Ectodermal cell (in vitro differentiated cells): ENCODE data around the gene SLC9A1.
A peak's percentile ranks its signal among the peaks of the same experiment; 100 is the strongest.

Experiments
- H3K27ac ChIP-seq: 2 replicates; pipeline ENCODE4 v1.7.0; 2013; ENCODE audit warnings: mild to moderate bottlenecking, low read depth, low read length; ENCODE audit not compliant: insufficient read depth, poor library complexity, severe bottlenecking
- H3K27me3 ChIP-seq: 2 replicates; pipeline ENCODE4 v1.7.0; 2013; ENCODE audit warnings: mild to moderate bottlenecking, low read length; ENCODE audit not compliant: insufficient read depth, control insufficient read depth, poor library complexity, severe bottlenecking
- H3K36me3 ChIP-seq: one replicate; pipeline ENCODE4 v1.7.0; 2013; ENCODE audit warnings: low read length; ENCODE audit not compliant: control insufficient read depth, insufficient read depth
- H3K4me1 ChIP-seq: one replicate; pipeline ENCODE4 v1.7.0; 2013; ENCODE audit warnings: low read length; ENCODE audit not compliant: control insufficient read depth, insufficient read depth
- H3K4me3 ChIP-seq: 2 replicates; pipeline ENCODE4 v1.7.0; 2013; ENCODE audit warnings: low read depth, low read length, control low read depth; ENCODE audit not compliant: insufficient read depth
- H3K9me3 ChIP-seq: 2 replicates; pipeline ENCODE4 v1.7.0; 2013; ENCODE audit warnings: mild to moderate bottlenecking, low read length, moderate library complexity; ENCODE audit not compliant: control insufficient read depth
- WGBS, 2 experiments: methylation state at CpG; one replicate each; pipeline ENCODE4 v1.1.7; 2013; ENCODE audit warnings: missing lambda C conversion rate in 2 of 2; 5-methylcytosine and 5-hydroxymethylcytosine counted together

SLC9A1 gene

DNA sequence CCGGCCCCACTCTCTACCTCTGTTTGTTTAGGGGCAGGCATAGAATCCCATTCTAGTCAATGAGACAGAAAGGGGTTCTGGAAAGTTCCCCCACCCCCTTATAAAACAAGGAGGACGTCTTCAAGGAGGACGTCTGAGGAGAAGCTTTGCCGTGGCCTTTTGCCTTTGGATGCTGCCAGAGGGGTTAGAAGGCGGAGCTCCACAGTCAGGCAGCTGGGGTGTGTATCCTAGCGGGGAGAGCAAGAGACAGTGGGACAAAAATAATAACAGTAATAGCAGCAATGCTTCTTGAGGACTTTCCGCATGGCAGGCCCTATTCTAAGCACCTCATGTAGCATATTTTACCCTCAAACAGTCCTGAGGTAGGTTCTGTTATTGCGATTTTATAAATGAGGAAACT is 94.0 kb downstream of the SLC9A1 start:
- no peak overlapping the region for H3K4me3 ChIP-seq
- no peaks in the 10 kb centered on the region for H3K9me3 ChIP-seq
- no peaks in the 10 kb centered on the region for H3K27me3 ChIP-seq
- H3K36me3 ChIP-seq: no peaks in the 10 kb centered on the region
- H3K4me1 ChIP-seq: peaks cover 25% of the 10 kb centered on the region
- no peak overlapping the region for H3K27ac ChIP-seq
- 87 to 89% methylated on average over 8 of the region's 8 CpGs for whole genome bisulfite sequencing, 2 experiments

DNA sequence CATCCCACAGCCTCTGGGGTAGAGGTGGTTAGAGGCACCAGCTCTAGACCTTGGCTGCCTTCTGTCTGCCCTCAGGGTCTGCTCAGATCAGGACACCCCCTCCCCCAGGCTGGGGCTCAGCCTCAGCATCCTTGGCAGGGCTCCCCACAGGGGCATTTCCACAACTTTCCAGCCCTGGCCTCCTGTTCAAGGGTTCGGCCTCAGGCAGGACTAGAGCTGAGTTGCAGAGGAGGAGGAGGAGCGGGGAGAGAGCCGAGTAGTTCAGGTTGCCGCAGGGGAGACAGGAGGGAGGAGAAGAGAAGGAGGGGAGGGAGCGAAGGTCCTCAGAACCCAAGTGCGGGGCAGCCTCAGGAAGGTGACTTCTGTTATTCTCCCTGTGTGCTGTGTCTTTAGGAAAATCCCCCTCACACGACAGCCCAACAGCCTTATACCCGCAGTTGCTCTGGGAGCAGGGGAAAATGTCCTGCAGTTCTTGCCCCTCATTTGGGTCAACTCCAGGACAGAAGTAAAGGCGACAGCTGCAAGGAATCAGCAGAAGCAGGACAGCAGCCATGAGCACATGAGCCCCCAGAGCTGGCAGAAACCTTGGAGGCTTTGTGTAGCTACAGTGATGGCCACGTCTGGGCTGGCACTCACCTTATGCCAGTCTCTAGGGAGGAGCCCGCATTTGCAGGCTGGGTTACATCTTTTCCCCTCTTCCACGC is 95.8 kb downstream of the SLC9A1 start:
- 52 to 57% methylated on average over 12 of the region's 12 CpGs for WGBS, 2 experiments
- no peaks in the 10 kb centered on the region for H3K27me3 ChIP-seq
- no peak overlapping the region for H3K4me3 ChIP-seq
- H3K4me1 ChIP-seq: peaks cover 25% of the 10 kb centered on the region
- no peaks in the 10 kb centered on the region for H3K36me3 ChIP-seq
- no peaks in the 10 kb centered on the region for H3K9me3 ChIP-seq
- H3K27ac ChIP-seq: no peak overlapping the region

DNA sequence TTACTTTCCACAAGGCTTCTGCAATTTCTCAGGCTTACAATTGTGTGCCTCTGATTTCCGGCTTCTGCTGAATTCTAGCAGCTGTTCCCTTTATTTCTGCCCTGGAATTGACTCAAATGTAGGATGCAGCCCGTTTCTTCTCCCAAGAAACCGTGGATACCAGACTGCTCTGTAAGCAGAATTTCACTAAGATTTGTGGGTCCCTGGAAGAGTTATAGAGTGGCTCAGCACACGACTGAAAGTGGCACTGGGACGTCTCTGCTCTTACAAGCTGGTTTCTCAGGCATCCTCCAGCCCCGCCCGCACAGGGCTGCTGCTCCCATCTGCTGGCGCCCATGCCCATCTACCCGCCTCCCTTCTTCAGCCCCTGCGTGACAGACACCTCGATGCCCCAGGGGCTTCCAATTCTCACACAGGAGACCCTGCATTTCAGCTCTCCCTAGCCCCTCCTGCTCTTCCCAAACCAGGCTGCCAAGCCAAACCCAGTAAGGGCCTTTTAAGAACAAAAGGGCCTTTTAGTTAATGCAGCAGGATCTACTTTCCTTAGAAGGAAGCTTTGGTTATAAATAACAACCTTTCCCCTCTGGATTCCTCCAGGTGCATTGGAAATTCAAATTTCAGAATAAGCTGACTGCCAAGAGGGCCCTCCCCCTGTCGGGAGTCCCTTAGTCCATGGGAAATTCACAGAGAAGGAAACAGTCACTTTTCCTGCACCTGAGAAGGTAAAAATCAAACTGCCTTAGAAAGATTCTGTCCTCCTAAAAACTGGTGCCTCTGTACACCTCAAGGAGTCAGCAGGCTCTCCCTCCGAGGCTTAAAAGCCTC is 96.9 kb downstream of the SLC9A1 start:
- H3K27ac ChIP-seq: peak overlapping the region; percentile 55
- H3K27me3 ChIP-seq: no peaks in the 10 kb centered on the region
- WGBS, 2 experiments: 52 to 55% methylated on average over 13 of the region's 13 CpGs
- peaks cover 25% of the 10 kb centered on the region for H3K4me1 ChIP-seq
- H3K36me3 ChIP-seq: no peaks in the 10 kb centered on the region
- H3K4me3 ChIP-seq: no peak overlapping the region
- no peaks in the 10 kb centered on the region for H3K9me3 ChIP-seq

- 61 to 67% methylated on average over 3 of the region's 3 CpGs for WGBS, 2 experiments
- peak overlapping the region; percentile 55 for H3K27ac ChIP-seq
Measured at GRCh38 chr1:27057389-27057788, 97.5 kb downstream of the SLC9A1 start.

DNA sequence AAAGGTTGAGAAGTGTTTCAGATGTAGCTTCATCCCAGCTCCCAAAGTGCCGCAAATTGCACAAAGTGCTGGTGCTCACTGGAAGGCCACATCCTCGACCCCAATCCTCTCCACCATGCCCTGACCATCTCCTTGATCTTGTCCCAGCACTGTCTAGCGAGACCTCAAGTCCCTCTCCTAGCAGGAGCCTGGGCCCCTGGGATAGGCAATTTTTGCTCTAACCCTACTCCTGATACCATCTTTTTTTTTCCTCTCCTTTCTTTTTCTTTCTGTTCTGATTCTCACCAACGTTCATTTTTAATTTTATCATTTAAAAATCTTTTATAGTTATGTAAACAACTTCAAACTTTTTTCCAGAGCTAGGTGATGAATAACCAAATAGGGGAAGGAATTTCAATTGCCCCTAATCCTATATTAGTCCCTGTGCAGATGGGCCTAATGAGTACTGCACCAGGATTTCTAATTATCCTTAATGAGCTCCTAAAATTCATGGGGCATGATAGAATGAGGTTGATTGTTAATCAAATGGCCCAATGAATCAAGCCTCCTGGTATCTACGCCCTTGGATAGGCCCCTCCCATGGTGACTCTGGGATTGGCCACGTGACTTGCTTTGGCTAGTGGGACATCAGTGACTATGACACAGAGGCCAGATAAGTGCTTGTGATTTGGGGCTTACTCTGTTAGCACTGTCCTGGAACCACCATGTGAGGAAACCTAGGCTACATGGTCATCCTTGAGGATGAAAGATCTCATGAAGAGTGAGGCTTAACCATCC is 100.8 kb downstream of the SLC9A1 start:
- WGBS, 2 experiments: 92 to 96% methylated on average over 5 to 6 of the region's 6 CpGs
- peaks cover 22% of the 10 kb centered on the region for H3K4me1 ChIP-seq
- no peaks in the 10 kb centered on the region for H3K9me3 ChIP-seq
- no peaks in the 10 kb centered on the region for H3K36me3 ChIP-seq
- H3K27me3 ChIP-seq: no peaks in the 10 kb centered on the region
- H3K27ac ChIP-seq: no peak overlapping the region
- no peak overlapping the region for H3K4me3 ChIP-seq

More at GRCh38 chr1:27057389-27057788, 97.5 kb downstream of the SLC9A1 start:
- no peaks in the 10 kb centered on the region for H3K36me3 ChIP-seq
- H3K27me3 ChIP-seq: no peaks in the 10 kb centered on the region
- H3K9me3 ChIP-seq: no peaks in the 10 kb centered on the region
- H3K4me3 ChIP-seq: no peak overlapping the region
- H3K4me1 ChIP-seq: peaks cover 25% of the 10 kb centered on the region

DNA sequence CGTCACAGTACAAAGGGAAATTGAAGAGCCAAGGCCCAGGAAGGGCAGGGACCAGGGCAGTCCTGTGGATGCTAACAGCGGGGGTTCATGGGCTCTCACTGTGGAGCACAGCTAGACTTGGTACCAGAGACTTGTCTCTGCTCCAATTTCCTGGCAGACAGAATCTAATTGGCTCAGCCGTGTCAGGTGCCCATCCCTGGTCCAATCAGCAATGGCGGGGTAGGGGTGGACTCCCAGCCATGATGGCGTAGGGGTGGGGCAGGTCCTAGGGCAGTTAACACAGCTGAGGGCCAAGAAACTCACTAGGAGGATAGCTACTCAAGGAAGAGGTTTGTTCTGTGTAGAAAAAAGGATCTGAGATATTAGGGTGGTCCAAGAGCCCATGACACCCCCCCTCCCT is 102.4 kb downstream of the SLC9A1 start:
- no peak overlapping the region for H3K4me3 ChIP-seq
- H3K27ac ChIP-seq: no peak overlapping the region
- no peaks in the 10 kb centered on the region for H3K36me3 ChIP-seq
- peaks cover 6% of the 10 kb centered on the region for H3K4me1 ChIP-seq
- no peaks in the 10 kb centered on the region for H3K9me3 ChIP-seq
- WGBS, 2 experiments: 93 to 96% methylated on average over 5 of the region's 5 CpGs
- no peaks in the 10 kb centered on the region for H3K27me3 ChIP-seq

- 58 to 59% methylated on average over 3 of the region's 3 CpGs for WGBS, 2 experiments
- no peak overlapping the region for H3K4me3 ChIP-seq
- peaks cover 3% of the 10 kb centered on the region for H3K4me1 ChIP-seq
- no peaks in the 10 kb centered on the region for H3K36me3 ChIP-seq
- no peaks in the 10 kb centered on the region for H3K9me3 ChIP-seq
- H3K27ac ChIP-seq: no peak overlapping the region
- H3K27me3 ChIP-seq: no peaks in the 10 kb centered on the region
Measured at GRCh38 chr1:27049607-27050006, 105.3 kb downstream of the SLC9A1 start.

GRCh38 chr1:27049100-27049499 is 105.8 kb downstream of the SLC9A1 start:
- Histone ChIP-seq H3K27me3 (no peaks in the 10 kb centered on the region), H3K36me3 (no peaks in the 10 kb centered on the region), H3K4me1 (peaks cover 3% of the 10 kb centered on the region), H3K27ac (no peak overlapping the region), H3K4me3 (no peak overlapping the region), H3K9me3 (no peaks in the 10 kb centered on the region)
- 94 to 95% methylated on average over 2 of the region's 2 CpGs for WGBS, 2 experiments
